GM18526 (cell line): ENCODE data around the gene INTU.

Experiments
- POLR2A ChIP-seq: IDR thresholded peaks from 3 replicates; pipeline ENCODE4 v1.6.1; 2011; ENCODE audit not compliant: insufficient read length; ENCODE audit errors: extremely low read depth

The INTU gene

DNA sequence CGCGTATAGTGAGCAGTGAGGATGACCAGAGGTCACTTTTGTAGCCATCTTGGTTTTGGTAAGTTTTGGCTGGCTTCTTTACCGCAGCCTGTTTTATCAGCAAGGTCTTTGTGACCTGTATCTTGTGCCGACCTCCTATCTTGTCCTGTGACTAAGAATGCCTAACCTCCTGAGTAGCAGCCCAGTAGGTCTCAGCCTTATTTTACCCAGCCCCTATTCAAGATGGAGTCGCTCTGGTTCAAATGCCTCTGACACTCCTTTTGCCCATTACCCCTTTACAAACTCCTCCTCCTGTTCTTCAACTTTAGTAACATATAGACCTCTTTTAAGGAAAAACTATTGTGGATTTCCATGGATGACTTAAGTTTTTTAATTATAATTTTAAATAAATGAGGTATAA, 2.6 kb upstream of the INTU start:
- no peak for TF ChIP-seq POLR2A

GRCh38 chr4:127631420-127631819, 1.3 kb upstream of the INTU start:
- no peak for TF ChIP-seq POLR2A

DNA sequence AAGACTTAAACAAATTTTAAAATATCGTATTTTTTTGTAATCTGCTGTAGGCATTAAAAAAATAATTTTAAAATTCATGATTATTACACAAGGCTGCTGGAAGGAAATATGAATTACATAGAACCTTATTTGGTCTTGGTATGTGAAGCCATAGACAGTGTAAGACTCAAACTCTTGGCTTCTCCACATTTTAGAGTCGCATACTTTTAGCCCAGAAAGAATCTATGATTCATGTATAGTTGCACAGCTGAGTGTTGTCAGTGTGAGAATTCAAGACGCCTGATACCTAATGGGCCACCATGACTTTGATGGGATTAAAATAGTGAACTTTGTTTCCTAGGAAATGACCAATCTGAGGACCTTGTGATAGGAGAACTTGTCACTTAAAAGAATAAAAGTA, 1.4 kb downstream of the INTU start:
- TF ChIP-seq POLR2A = no peak

DNA sequence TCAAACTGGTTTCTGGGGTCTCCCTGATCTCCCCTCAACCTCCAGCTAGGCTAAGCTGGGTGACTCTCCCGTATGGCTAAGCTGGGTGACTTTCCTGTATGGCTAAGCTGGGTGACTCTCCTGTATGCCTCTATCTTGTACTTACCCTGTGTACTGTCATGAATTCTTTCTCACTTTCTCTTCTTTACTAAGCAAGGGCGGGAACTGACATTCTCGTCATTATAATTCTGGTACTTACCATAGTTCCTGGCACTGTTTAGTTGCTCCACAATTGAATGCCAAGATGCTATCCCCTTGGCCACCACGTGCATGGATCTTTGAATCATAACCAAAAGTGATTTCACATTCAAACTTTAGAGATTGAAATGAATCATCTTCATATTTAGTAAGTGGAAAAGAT, 8.8 kb downstream of the INTU start:
- TF ChIP-seq POLR2A = no peak

DNA sequence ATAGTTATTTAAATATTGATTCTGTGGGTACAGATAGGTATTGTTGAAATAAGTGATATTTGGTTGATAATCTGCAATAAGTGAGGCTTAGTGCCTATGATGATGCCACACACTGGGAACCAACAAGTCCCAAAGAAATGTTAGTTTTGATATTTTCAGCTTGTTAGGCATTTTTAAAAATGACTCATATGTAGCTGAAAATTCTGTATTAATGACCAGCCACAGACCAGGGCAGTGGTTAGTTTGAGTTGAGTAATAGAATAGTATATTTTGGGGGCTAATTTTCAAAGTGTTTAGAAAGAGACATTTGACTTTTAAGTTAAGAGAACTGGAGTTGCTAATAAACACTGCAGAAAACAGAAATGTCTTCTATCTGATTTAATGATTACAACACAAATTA, 9.4 kb downstream of the INTU start:
- TF ChIP-seq POLR2A = no peak

DNA sequence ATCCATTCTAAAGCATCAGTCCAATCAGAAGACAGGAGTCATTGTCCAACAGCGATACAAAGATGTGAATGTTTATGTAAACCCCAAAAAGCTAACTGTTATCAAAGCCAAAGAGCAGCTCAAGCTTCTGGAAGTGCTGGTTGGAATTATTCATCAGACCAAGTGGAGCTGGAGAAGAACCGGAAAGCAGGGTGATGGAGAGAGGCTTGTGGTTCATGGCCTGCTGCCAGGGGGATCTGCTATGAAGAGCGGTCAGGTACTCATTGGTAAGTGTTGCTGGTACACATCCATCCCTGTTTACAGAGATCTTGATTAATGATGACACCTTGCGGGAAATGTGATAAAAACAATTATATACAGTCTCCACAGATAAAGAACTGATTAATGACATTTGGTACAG, 11.0 kb downstream of the INTU start:
- no peak for TF ChIP-seq POLR2A

GRCh38 chr4:127648061-127648460, 15.3 kb downstream of the INTU start:
- no peak for TF ChIP-seq POLR2A

DNA sequence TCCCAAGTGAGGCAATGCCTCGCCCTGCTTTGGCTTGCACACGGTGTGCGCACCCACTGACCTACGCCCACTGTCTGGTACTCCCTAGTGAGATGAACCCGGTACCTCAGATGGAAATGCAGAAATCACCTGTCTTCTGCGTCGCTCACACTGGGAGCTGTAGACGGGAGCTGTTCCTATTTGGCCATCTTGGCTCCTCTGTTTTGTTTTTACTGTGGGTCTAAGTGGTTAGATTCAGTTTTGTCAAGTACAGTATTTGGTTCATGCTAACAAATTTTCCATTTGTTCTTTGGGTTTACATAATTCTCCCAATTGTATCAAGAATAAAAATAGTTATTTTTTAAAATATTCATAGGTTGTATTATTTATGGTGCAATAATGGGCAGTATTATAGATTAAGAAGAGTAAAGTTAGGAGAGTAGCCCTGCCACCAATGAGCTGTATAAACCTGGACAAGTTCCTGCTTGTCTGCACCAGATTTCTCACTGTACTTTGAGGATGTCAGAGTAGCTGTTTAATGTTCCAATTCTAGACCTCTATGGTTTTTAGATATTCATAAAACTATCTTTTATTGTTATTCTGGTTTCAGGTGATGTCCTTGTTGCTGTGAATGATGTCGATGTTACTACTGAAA, 23.4 kb downstream of the INTU start:
- no peak for TF ChIP-seq POLR2A

DNA sequence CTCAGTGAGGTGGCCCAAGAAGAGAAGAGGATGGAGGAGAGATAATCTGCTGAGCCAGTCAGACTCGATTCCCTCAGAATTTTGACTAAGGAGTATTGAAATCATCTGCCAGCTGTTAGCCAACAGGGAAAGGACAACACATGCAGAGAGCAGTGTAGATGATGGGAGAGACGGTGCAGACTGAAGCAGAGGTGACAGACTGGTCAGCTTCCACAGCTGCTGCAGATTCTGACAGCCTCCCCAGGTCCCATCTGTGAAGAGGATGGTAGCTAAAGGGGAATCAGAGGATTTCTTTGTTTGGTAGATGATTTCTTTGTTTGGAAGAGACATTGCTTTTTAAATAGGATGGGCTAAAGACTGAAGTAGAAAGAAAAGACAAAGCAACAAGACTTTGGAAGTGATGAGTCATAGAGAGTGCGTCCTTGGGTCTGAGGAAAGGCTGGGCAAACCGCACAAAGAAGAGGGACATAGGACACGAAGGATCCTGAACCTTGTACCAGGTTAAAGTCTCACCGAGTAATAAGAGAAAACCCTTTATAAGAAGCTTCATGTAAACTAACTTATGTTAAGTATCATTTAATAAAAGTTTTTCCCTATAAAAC, 27.6 kb downstream of the INTU start:
- no peak for TF ChIP-seq POLR2A

DNA sequence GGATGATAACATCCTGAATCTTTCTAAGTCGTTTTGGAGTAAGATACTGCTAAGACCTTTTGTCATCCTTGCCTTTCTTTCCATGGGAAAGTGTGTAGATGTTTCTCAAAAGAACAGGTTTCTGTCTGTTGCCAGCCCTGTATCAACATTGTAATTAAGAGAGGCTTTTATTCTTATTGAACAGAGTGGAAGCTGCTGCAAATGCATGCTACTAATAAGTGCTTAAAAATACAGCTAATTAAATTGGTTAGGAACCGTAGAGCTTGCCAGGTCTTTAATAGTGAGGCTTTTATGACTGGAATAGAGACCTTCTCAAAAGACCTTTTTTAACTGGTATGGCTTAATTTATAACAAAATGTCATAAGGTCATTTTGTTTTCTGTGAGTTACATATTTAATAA, 34.4 kb downstream of the INTU start:
- TF ChIP-seq POLR2A = no peak

DNA sequence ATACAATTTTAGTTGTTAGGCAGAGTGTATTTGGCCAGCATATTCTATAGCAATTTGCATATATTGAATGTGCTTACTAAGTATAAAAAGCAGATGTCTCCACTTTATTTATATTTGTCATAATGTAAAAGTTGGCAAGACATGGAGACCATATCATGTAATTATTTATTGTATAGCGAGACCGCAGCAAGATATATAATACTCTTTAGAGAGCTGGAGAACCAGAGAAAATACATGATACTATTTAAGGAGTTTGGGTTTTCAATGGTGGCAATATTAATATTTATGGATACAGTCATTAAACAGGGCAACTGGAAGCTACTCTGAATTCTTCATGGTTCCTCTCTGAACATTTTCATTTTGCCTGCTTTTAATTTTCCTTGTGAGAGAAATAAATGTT, 35.0 kb downstream of the INTU start:
- TF ChIP-seq POLR2A = no peak

DNA sequence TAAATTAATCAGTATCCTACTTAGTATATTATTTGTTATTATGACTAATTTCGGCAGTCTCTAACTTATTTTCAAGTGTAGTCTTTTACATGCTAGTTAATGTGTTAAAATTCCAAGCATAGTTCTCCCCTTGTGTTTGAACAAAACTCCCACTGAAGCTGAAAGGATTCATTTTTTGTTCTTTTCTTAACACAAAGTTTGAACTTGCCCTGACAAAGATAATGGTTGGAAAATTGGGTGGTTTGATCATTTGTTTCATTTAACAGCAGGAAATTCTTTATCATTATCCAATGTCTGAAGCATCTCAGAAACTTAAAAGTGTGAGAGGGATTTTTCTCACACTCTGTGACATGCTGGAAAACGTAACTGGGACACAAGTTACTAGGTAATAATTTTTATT, 36.0 kb downstream of the INTU start:
- no peak for TF ChIP-seq POLR2A

- no peak for TF ChIP-seq POLR2A
Measured at GRCh38 chr4:127669691-127670090, 36.9 kb downstream of the INTU start.

GRCh38 chr4:127672111-127672510, 39.4 kb downstream of the INTU start:
- TF ChIP-seq POLR2A = no peak

DNA sequence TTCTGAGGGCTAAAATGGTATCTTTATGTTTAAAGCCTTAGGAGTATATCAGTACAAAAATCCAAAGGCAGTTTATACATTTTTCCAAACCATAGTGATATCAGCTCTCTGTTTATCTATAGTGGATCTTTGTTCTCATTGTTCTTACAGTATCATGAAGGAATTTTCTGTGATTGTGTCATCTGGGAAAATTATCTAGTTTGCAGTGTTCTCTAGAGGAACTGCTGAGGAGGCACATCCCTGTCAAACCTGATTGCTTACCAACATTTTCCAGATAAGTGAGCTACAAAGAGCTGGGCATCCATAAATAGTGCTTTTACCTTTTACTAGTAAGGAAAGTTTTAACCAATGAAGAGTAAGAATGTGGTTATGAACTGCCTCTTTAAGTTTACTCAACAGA, 52.5 kb downstream of the INTU start:
- TF ChIP-seq POLR2A = no peak

- TF ChIP-seq POLR2A = no peak
Measured at GRCh38 chr4:127686658-127687057, 53.9 kb downstream of the INTU start.

- no peak for TF ChIP-seq POLR2A
Measured at GRCh38 chr4:127687580-127687979, 54.8 kb downstream of the INTU start.
